GM12874 (cell line): ENCODE results near the gene WWOX.

ENCODE experiments used
- TF ChIP-seq, protein P1 (sequence below): IDR thresholded peaks from 2 replicates; pipeline ENCODE4 v1.5.1; 2011; ENCODE audit warnings: low read depth, mild to moderate bottlenecking, control low read depth, low read length, moderate library complexity; ENCODE audit not compliant: insufficient read depth

Gene WWOX

GRCh38 chr16:78648517-78648916 is 549.1 kb downstream of the WWOX start:
- TF ChIP-seq, protein P1, sequence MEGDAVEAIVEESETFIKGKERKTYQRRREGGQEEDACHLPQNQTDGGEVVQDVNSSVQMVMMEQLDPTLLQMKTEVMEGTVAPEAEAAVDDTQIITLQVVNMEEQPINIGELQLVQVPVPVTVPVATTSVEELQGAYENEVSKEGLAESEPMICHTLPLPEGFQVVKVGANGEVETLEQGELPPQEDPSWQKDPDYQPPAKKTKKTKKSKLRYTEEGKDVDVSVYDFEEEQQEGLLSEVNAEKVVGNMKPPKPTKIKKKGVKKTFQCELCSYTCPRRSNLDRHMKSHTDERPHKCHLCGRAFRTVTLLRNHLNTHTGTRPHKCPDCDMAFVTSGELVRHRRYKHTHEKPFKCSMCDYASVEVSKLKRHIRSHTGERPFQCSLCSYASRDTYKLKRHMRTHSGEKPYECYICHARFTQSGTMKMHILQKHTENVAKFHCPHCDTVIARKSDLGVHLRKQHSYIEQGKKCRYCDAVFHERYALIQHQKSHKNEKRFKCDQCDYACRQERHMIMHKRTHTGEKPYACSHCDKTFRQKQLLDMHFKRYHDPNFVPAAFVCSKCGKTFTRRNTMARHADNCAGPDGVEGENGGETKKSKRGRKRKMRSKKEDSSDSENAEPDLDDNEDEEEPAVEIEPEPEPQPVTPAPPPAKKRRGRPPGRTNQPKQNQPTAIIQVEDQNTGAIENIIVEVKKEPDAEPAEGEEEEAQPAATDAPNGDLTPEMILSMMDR, result no peak

GRCh38 chr16:78650339-78651074 is 551.1 kb downstream of the WWOX start:
- TF ChIP-seq, protein P1, result no peak

DNA sequence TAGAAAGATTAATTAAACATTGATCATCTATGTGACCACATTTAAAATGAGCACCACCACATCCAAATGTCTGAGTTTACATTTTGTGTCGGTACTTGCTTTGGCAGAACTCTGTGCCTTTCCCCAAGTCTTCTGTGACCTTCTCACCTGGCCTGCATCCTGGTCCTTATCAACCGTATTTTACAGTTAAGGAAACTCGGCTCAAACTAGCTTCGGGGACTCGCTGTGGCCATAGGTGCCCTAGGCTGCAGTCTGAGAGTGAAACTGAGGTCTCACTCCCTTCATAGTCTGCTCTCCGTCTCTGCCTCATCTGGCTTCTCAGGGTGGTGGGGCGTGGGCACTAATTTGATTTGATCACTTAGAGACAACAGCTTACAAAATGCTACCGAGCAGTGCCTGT is 555.5 kb downstream of the WWOX start:
- TF ChIP-seq, protein P1, result no peak

DNA sequence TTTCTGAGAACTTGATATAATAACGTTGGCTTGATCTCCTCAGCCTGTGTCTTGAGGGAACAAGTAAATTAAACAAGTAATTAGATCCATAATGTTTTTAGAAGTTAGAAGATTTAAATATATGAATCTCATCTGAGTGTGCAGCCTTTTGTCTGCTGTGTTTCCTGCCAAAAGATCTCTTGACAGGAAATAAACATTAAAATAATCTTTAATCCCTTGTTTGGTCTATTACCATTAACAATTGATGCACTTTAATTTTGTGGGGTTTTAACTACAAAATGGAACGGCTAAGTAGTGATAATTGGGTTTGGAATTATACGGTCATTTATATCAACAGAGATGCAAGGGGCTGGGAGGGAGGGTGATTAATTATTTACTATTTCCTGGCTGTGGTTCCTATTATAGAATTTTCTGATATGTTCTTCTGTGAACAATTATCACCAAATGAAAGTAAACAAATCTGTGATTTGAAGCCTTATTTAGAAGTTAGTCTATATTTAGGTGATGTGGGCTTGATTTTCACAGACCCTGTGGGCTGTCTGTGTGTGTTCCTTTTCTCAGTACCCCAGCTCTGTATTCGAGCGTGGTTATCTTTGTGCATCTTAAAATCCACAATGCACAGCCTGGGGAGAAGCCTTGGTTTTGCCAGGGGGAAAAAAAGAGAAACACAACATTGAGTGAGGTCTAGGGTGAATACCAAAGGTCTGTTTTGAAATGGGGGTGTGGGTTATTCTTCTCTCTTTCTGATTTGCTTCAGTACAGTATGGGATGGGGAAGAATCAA is 556.1 kb downstream of the WWOX start:
- TF ChIP-seq, protein P1, result no peak

DNA sequence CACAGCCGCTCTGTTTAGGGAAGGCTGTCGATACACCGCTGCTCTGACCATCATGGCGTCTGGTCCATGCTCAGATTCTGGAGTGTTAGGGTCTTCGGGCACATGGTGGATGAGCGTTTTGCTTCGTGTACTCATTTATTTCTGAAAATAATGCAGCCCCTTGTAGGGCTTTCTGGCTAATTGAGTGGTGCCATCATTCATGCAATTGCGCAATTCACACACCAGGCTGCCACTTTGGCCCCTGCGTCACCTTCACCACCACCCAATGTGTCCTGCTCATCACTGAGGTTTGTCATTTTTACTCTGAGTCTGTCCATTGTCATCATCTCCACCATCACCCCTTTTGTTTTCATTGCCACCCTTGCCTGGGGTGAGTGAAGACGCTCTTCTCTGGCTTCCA is 557.4 kb downstream of the WWOX start:
- TF ChIP-seq, protein P1, result no peak

- TF ChIP-seq, protein P1, result no peak
These were observed 559.8 kb downstream of the WWOX start for GRCh38 chr16:78659216-78659615.

DNA sequence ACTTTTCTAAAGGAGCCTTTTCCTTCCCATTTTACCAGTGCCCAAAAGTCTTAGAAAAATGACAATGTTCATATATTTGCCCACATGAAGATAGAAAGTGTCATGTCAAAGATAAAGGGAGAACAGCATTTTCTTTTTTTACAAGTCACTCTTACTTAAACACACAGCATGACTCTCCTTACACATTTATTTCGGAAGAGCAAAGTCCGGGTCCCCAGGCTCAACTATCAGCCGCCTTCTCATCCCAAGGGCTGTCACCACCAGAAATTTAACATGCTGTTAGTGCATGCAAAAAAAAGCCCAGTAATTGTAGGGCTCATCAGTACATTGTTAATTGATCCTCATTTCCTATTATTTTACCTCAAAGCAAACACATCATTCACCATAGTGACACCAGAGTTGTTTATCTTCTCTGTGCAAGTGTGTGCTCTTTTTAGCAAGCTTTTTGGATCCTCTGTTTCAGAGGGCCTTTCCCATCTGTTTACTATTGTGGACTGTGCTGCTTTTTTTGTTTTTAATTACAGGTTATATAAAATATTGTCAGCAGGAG is 560.3 kb downstream of the WWOX start:
- TF ChIP-seq, protein P1, result no peak
